D721Med (cell line): ENCODE results near the gene CFAP97.
A peak's percentile ranks its signal among the peaks of the same experiment; 100 is the strongest.

Experiments
- DNase-seq: peaks from one replicate; pipeline ENCODE4 v3.0.0; 2011; ENCODE audit warnings: low spot score; ENCODE audit not compliant: insufficient read length
- FAIRE-seq: peaks from 2 replicates; lab custom pipeline; 2011; peaks lifted over from hg19 to GRCh38; lab: Jason Lieb, UNC
- CTCF ChIP-seq: IDR thresholded peaks from 2 replicates; pipeline ENCODE4 v1.5.1; 2012; ENCODE audit warnings: mild to moderate bottlenecking, control low read depth; ENCODE audit not compliant: insufficient read depth; ENCODE audit errors: missing control alignments

CFAP97 gene

GRCh38 chr4:185203486-185204237 lies at the start of gene CFAP97:
Gene CFAP97, minus strand, starts transcription at chr4:185204000. Its CDS starts 12,804 bp downstream, at chr4:185191196.
- DNase-seq = peak; percentile 81
- FAIRE-seq = no peak
- no peak for TF ChIP-seq CTCF

- no peak for TF ChIP-seq CTCF
- FAIRE-seq (no peak), DNase-seq (no peak)
These were observed 45.3 kb upstream of the CFAP97 start for GRCh38 chr4:185249105-185249504.

- FAIRE-seq = no peak
- no peak for TF ChIP-seq CTCF
- DNase-seq = no peak
These were observed 44.7 kb upstream of the CFAP97 start for GRCh38 chr4:185248393-185249039.

GRCh38 chr4:185247151-185247550 lies 43.4 kb upstream of the CFAP97 start:
- DNase-seq = no peak
- TF ChIP-seq CTCF = no peak
- FAIRE-seq = peak; percentile 89

GRCh38 chr4:185246453-185246852 lies 42.7 kb upstream of the CFAP97 start:
- DNase-seq (no peak), FAIRE-seq (no peak)
- no peak for TF ChIP-seq CTCF

- no peak for FAIRE-seq
- DNase-seq = no peak
- no peak for TF ChIP-seq CTCF
These were observed 41.0 kb upstream of the CFAP97 start for GRCh38 chr4:185244763-185245162.

GRCh38 chr4:185243879-185244278 lies 40.1 kb upstream of the CFAP97 start:
- no peak for TF ChIP-seq CTCF
- no peak for DNase-seq
- FAIRE-seq = no peak
